ENCODE results near the gene PRXL2B.

PRXL2B gene

DNA sequence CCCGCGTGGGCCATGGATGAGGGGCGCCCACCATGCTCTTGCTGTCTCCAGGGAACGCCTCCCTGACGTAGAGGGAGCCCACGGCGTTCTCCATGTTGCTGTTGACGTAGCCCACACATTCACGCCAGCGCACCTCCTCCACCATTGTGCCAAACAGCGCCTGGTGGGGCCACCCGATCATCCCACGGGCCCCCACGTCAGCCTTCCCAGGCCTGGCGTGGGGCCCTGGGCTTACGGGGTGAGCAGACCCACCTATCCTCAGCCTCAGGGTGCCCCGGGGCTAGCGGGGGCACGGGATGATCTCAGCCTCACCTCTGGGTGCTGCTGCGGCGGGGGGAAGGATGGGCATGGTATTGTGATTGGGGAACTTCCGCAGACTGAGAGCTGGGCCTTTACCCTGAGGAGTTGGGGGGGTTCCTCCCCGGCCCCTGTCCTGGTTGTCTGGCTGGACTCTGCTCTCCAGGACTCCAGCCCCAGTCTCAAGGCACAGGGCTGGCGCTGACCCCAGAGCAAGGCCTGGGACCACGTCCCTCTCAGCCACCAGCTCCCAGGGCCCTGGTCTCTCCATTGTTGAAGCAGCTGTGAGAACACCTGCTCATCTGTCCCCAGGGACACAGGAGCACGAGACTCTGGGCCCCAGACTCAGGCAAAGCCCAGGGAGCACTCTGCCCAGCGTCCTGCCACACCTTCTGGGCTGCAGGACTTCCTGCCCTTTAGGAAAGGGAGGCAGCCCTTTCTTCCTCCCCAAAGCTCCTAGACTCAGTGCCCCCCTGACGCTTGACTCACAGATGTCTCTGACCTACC lies 10.2 kb downstream of the PRXL2B start:
- Histone ChIP-seq H3K4me1 (ENCODE audit: low read length) (no peaks in the 10 kb centered on the region), H3K9ac (ENCODE audit: low read length) (no peak overlapping the region), H2AFZ (ENCODE audit: low read length) (no peak overlapping the region), H3K9me3 (replicated peaks; ENCODE audit: insufficient read depth, low read length) (no peaks in the 10 kb centered on the region), H3K27ac (ENCODE audit: low read length) (no peak overlapping the region), H3K36me3 (replicated peaks; ENCODE audit: insufficient read depth, low read length) (no peaks in the 10 kb centered on the region), H3K79me2 (ENCODE audit: low read length) (no peaks in the 10 kb centered on the region), H3K9me2 (replicated peaks; ENCODE audit: insufficient read depth, low read length) (no peaks in the 10 kb centered on the region), H3K27me3 (replicated peaks; ENCODE audit: insufficient read depth, low read length) (peaks cover 93% of the 10 kb centered on the region), H3K4me3 (ENCODE audit: low read length) (no peak overlapping the region), H4K20me1 (ENCODE audit: insufficient read depth, low read length) (no peaks in the 10 kb centered on the region), H3F3A (ENCODE audit: insufficient read depth, low read length) (no peaks in the 10 kb centered on the region), H3K4me2 (ENCODE audit: low read depth, low read length) (no peak overlapping the region)
- TF ChIP-seq EZH2phosphoT487 (IDR thresholded peaks at IDR 0.05; ENCODE audit: low read length) (no peak), EZH2 (optimal IDR thresholded peaks at IDR 0.05; ENCODE audit: low read depth, low read length) (no peak)
- TF ChIP-seq, protein P1, sequence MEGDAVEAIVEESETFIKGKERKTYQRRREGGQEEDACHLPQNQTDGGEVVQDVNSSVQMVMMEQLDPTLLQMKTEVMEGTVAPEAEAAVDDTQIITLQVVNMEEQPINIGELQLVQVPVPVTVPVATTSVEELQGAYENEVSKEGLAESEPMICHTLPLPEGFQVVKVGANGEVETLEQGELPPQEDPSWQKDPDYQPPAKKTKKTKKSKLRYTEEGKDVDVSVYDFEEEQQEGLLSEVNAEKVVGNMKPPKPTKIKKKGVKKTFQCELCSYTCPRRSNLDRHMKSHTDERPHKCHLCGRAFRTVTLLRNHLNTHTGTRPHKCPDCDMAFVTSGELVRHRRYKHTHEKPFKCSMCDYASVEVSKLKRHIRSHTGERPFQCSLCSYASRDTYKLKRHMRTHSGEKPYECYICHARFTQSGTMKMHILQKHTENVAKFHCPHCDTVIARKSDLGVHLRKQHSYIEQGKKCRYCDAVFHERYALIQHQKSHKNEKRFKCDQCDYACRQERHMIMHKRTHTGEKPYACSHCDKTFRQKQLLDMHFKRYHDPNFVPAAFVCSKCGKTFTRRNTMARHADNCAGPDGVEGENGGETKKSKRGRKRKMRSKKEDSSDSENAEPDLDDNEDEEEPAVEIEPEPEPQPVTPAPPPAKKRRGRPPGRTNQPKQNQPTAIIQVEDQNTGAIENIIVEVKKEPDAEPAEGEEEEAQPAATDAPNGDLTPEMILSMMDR (IDR thresholded peaks at IDR 0.05; ENCODE audit: low read length), result no peak
- DNase-seq, result no peak

- H3K4me1 ChIP-seq (ENCODE audit: low read length), result no peaks in the 10 kb centered on the region
- no peaks in the 10 kb centered on the region for H3K9me2 ChIP-seq (replicated peaks; ENCODE audit: insufficient read depth, low read length)
- no peaks in the 10 kb centered on the region for H3F3A ChIP-seq (ENCODE audit: insufficient read depth, low read length)
- H3K9me3 ChIP-seq (replicated peaks; ENCODE audit: insufficient read depth, low read length), result no peaks in the 10 kb centered on the region
- no peaks in the 10 kb centered on the region for H3K36me3 ChIP-seq (replicated peaks; ENCODE audit: insufficient read depth, low read length)
- H3K27ac ChIP-seq (ENCODE audit: low read length), result no peak overlapping the region
- TF ChIP-seq EZH2 (optimal IDR thresholded peaks at IDR 0.05; ENCODE audit: low read depth, low read length) (no peak), EZH2phosphoT487 (IDR thresholded peaks at IDR 0.05; ENCODE audit: low read length) (no peak)
- TF ChIP-seq, protein P1 (IDR thresholded peaks at IDR 0.05; ENCODE audit: low read length), result no peak
- no peaks in the 10 kb centered on the region for H4K20me1 ChIP-seq (ENCODE audit: insufficient read depth, low read length)
- H3K4me3 ChIP-seq (ENCODE audit: low read length), result no peak overlapping the region
- H3K9ac ChIP-seq (ENCODE audit: low read length), result no peak overlapping the region
- H3K4me2 ChIP-seq (ENCODE audit: low read depth, low read length), result no peak overlapping the region
- H3K79me2 ChIP-seq (ENCODE audit: low read length), result no peaks in the 10 kb centered on the region
- no peak overlapping the region for H2AFZ ChIP-seq (ENCODE audit: low read length)
- peaks cover 100% of the 10 kb centered on the region for H3K27me3 ChIP-seq (replicated peaks; ENCODE audit: insufficient read depth, low read length)
- DNase-seq, result no peak
These were observed 11.1 kb downstream of the PRXL2B start for GRCh38 chr1:2597441-2598328.

- no peak for DNase-seq
- H3K9ac ChIP-seq (ENCODE audit: low read length), result no peak overlapping the region
- H3K4me3 ChIP-seq (ENCODE audit: low read length), result no peak overlapping the region
- TF ChIP-seq EZH2 (optimal IDR thresholded peaks at IDR 0.05; ENCODE audit: low read depth, low read length) (no peak), EZH2phosphoT487 (IDR thresholded peaks at IDR 0.05; ENCODE audit: low read length) (no peak)
- TF ChIP-seq, protein P1 (IDR thresholded peaks at IDR 0.05; ENCODE audit: low read length), result no peak
- H4K20me1 ChIP-seq (ENCODE audit: insufficient read depth, low read length), result no peaks in the 10 kb centered on the region
- H3K9me2 ChIP-seq (replicated peaks; ENCODE audit: insufficient read depth, low read length), result no peaks in the 10 kb centered on the region
- no peaks in the 10 kb centered on the region for H3K36me3 ChIP-seq (replicated peaks; ENCODE audit: insufficient read depth, low read length)
- no peaks in the 10 kb centered on the region for H3K9me3 ChIP-seq (replicated peaks; ENCODE audit: insufficient read depth, low read length)
- no peak overlapping the region for H2AFZ ChIP-seq (ENCODE audit: low read length)
- H3K4me1 ChIP-seq (ENCODE audit: low read length), result no peaks in the 10 kb centered on the region
- H3K79me2 ChIP-seq (ENCODE audit: low read length), result no peaks in the 10 kb centered on the region
- H3F3A ChIP-seq (ENCODE audit: insufficient read depth, low read length), result no peaks in the 10 kb centered on the region
- no peak overlapping the region for H3K4me2 ChIP-seq (ENCODE audit: low read depth, low read length)
- H3K27me3 ChIP-seq (replicated peaks; ENCODE audit: insufficient read depth, low read length), result peaks cover 100% of the 10 kb centered on the region
- H3K27ac ChIP-seq (ENCODE audit: low read length), result no peak overlapping the region
These were observed 11.9 kb downstream of the PRXL2B start for GRCh38 chr1:2598329-2598931.

All from MM.1S (cell line).